GM23338 (cell line): ENCODE data around the gene PSMD11. TPM values are rescaled to one million over a fixed set of nuclear protein-coding genes. Genes with fewer than 3 reads are reported as not detected.

ENCODE experiments used
- ATAC-seq: fragments of 200-7000 bp; cut with Tn5 transposase; 3 replicates; pipeline ENCODE4 v1.9.1; 2020
- DNase-seq: peaks from one replicate; pipeline ENCODE4 v3.0.0-alpha.2; 2015; ENCODE audit warnings: low spot score
- H2AFZ ChIP-seq: fragments of 200-600 bp; sonication (generic); 2 replicates; pipeline ENCODE4 v1.8.0; 2016; ENCODE audit warnings: antibody characterized with exemption, mild to moderate bottlenecking, moderate library complexity
- H3F3A ChIP-seq: fragments of 200-600 bp; sonication (generic); replicated peaks from 2 replicates; pipeline ENCODE4 v1.8.0; 2017; ENCODE audit warnings: antibody characterized with exemption, mixed run types, low read depth
- H3K27ac ChIP-seq: fragments of 200-600 bp; sonication (generic); 2 replicates; pipeline ENCODE4 v1.6.1; 2016; ENCODE audit warnings: low read depth
- H3K27me3 ChIP-seq: fragments of 200-600 bp; sonication (generic); 2 replicates; pipeline ENCODE4 v1.8.0; 2016; ENCODE audit warnings: mild to moderate bottlenecking, mixed run types, moderate library complexity; ENCODE audit not compliant: insufficient read depth
- H3K36me3 ChIP-seq: fragments of 200-600 bp; sonication (generic); 2 replicates; pipeline ENCODE4 v1.8.0; 2016; ENCODE audit warnings: mild to moderate bottlenecking; ENCODE audit not compliant: insufficient read depth
- H3K4me1 ChIP-seq: fragments of 200-600 bp; sonication (generic); 2 replicates; pipeline ENCODE4 v1.8.0; 2016; ENCODE audit warnings: mild to moderate bottlenecking, moderate library complexity; ENCODE audit not compliant: insufficient read depth
- H3K4me2 ChIP-seq: fragments of 200-600 bp; sonication (generic); 2 replicates; pipeline ENCODE4 v1.7.1; 2017; ENCODE audit warnings: mixed run types
- H3K4me3 ChIP-seq: fragments of 200-600 bp; sonication (generic); 2 replicates; pipeline ENCODE4 v1.6.1; 2016; ENCODE audit warnings: mixed run types
- H3K79me2 ChIP-seq: fragments of 200-600 bp; sonication (generic); replicated peaks from 2 replicates; pipeline ENCODE4 v1.8.0; 2017; ENCODE audit warnings: mild to moderate bottlenecking; ENCODE audit not compliant: insufficient read depth
- H3K9me2 ChIP-seq: fragments of 200-600 bp; sonication (generic); 2 replicates; pipeline ENCODE4 v1.8.0; 2017; ENCODE audit not compliant: insufficient read depth
- H4K20me1 ChIP-seq: fragments of 200-600 bp; sonication (generic); replicated peaks from 2 replicates; pipeline ENCODE4 v1.8.0; 2017; ENCODE audit warnings: mild to moderate bottlenecking; ENCODE audit not compliant: insufficient read depth
- H3K27ac Mint-ChIP-seq: 2 replicates; pipeline ENCODE4 v1.8.0; 2020; ENCODE audit warnings: inconsistent platforms, mild to moderate bottlenecking, moderate library complexity, mixed read lengths
- H3K27me3 Mint-ChIP-seq: 3 replicates; pipeline ENCODE4 v1.8.0; 2022; ENCODE audit warnings: low read depth, mild to moderate bottlenecking, moderate library complexity, mixed read lengths, inconsistent platforms; ENCODE audit not compliant: insufficient read depth, poor library complexity
- H3K36me3 Mint-ChIP-seq: 3 replicates; pipeline ENCODE4 v1.8.0; 2021; ENCODE audit warnings: low read depth, mild to moderate bottlenecking, inconsistent platforms, moderate library complexity, mixed read lengths
- H3K4me1 Mint-ChIP-seq: 3 replicates; pipeline ENCODE4 v1.8.0; 2020; ENCODE audit warnings: mild to moderate bottlenecking, inconsistent platforms, mixed read lengths
- H3K4me3 Mint-ChIP-seq: 3 replicates; pipeline ENCODE4 v1.8.0; 2021; ENCODE audit warnings: moderate library complexity, mild to moderate bottlenecking, inconsistent platforms, mixed read lengths
- H3K9me3 Mint-ChIP-seq: 3 replicates; pipeline ENCODE4 v1.8.0; 2020; ENCODE audit warnings: moderate library complexity, mild to moderate bottlenecking, inconsistent platforms, mixed read lengths
- CTCF ChIP-seq, 2 experiments: fragments of 200-600 bp in 1 of 2; sonication (generic) in 1 of 2; conservative IDR thresholded peaks; 2 replicates each; pipeline versions ENCODE4 v1.5.1 to v1.6.1; 2016 to 2017; ENCODE audit warnings: antibody characterized with exemption in 2 of 2, low read depth in 2 of 2, mild to moderate bottlenecking in 2 of 2, moderate library complexity in 1 of 2
- ETS1 ChIP-seq: IDR thresholded peaks from 2 replicates; pipeline ENCODE4 v1.6.1; 2016; ENCODE audit warnings: antibody characterized with exemption
- EZH2 ChIP-seq: fragments of 200-600 bp; sonication (generic); IDR thresholded peaks from one replicate; pipeline ENCODE4 v1.8.0; 2017; ENCODE audit warnings: antibody characterized with exemption, mild to moderate bottlenecking, low read depth; ENCODE audit not compliant: unreplicated experiment
- ZNF114 ChIP-seq: fragments of 250-450 bp; sonication (Bioruptor Pico); IDR thresholded peaks from 2 replicates; pipeline ENCODE4 v1.5.0; 2020; ENCODE audit warnings: mild to moderate bottlenecking, moderate library complexity
- ZNF331 ChIP-seq: fragments of 250-450 bp; sonication (Bioruptor Pico); IDR thresholded peaks from 2 replicates; pipeline ENCODE4 v1.5.0; 2020; ENCODE audit warnings: low read depth, mild to moderate bottlenecking, moderate library complexity
- polyA plus RNA-seq: library from polyadenylated mRNA; unstranded; fragments of >200 nt; fragmentation: Nextera tagmentation; extraction: Ambion mirVana; gene quantifications from 2 replicates; pipeline ENCODE4 v1.2.1, GENCODE V29; 2016
- total RNA-seq: library from RNA; depleted of rRNA; stranded (reverse); fragments of >200 nt; shearing (Covaris generic); gene quantifications from 2 replicates; pipeline ENCODE4 v1.2.3, GENCODE V29; 2014

PSMD11 gene
- total and polyA plus RNA-seq, 2 experiments from 2014 or later, result 180 to 360 TPM

- Histone ChIP-seq H3K9me2 (no peaks in the 10 kb centered on the region), H3K4me3 (no peak overlapping the region), H3K36me3 (no peaks in the 10 kb centered on the region), H3K4me2 (no peak overlapping the region), H3K27ac (no peak overlapping the region), H3K27me3 (peaks cover 8% of the 10 kb centered on the region), H2AFZ (no peak overlapping the region), H3K79me2 (peaks cover 13% of the 10 kb centered on the region), H3K4me1 (peaks cover 5% of the 10 kb centered on the region), H3F3A (no peaks in the 10 kb centered on the region), H4K20me1 (peaks cover 7% of the 10 kb centered on the region; the same call in 1 of the 2 replicates)
- no peak overlapping the region for H3K27ac Mint-ChIP-seq
- H3K9me3 Mint-ChIP-seq, result peaks cover 9% of the 10 kb centered on the region
- H3K4me1 Mint-ChIP-seq, result peaks cover 4% of the 10 kb centered on the region
- no peak overlapping the region; the same call in 2 of the 3 replicates for H3K4me3 Mint-ChIP-seq
- ATAC-seq (no peak), DNase-seq (no peak)
- TF ChIP-seq ZNF114 (CRISPR knock-in tag), result no peak
- no peak for TF ChIP-seq ETS1
- peaks cover 20% of the 10 kb centered on the region for H3K27me3 Mint-ChIP-seq
- peaks cover 7% of the 10 kb centered on the region; the same call in 2 of the 3 replicates for H3K36me3 Mint-ChIP-seq
Measured at GRCh38 chr17:32440722-32441121, 3.6 kb upstream of the PSMD11 start.

GRCh38 chr17:32441886-32442285, 2.4 kb upstream of the PSMD11 start:
- TF ChIP-seq EZH2, result no peak
- no peak for TF ChIP-seq ETS1
- TF ChIP-seq ZNF114 (CRISPR knock-in tag), result no peak
- TF ChIP-seq ZNF331 (CRISPR knock-in tag), result no peak

GRCh38 chr17:32443827-32444300, 446 bp upstream of the PSMD11 start:
- ATAC-seq, result peak; percentile 27
- DNase-seq, result no peak
- Histone ChIP-seq H3K9me2 (no peaks in the 10 kb centered on the region), H3K36me3 (peaks cover 21% of the 10 kb centered on the region), H3K27me3 (peaks cover 8% of the 10 kb centered on the region), H2AFZ (peak overlapping the region; percentile 99), H3K4me1 (peaks cover 12% of the 10 kb centered on the region), H3K79me2 (peaks cover 45% of the 10 kb centered on the region), H4K20me1 (peaks cover 29% of the 10 kb centered on the region), H3F3A (no peaks in the 10 kb centered on the region), H3K27ac (no peak overlapping the region), H3K4me3 (peak overlapping the region; percentile 100), H3K4me2 (peak overlapping the region; percentile 77)
- Mint-ChIP-seq H3K36me3 (peaks cover 33% of the 10 kb centered on the region), H3K27ac (no peak overlapping the region), H3K4me3 (peak overlapping the region; percentile 91), H3K4me1 (peaks cover 16% of the 10 kb centered on the region), H3K9me3 (peaks cover 9% of the 10 kb centered on the region), H3K27me3 (peaks cover 20% of the 10 kb centered on the region)
- TF ChIP-seq ZNF331 (CRISPR knock-in tag) (no peak), CTCF (conservative IDR thresholded peaks at IDR 0.05; ENCODE audit: low read depth in 2 of 2) (peak in 1 of 2 experiments; percentile 77; a peak in 1 of 4 replicates)

More at GRCh38 chr17:32441886-32442285, 2.4 kb upstream of the PSMD11 start:
- peaks cover 9% of the 10 kb centered on the region for H3K9me3 Mint-ChIP-seq
- H3F3A ChIP-seq, result no peaks in the 10 kb centered on the region
- H3K4me1 Mint-ChIP-seq, result peaks cover 14% of the 10 kb centered on the region
- no peak overlapping the region for H3K27ac Mint-ChIP-seq
- peaks cover 20% of the 10 kb centered on the region for H3K27me3 Mint-ChIP-seq
- peaks cover 25% of the 10 kb centered on the region for H3K79me2 ChIP-seq
- no peaks in the 10 kb centered on the region for H3K9me2 ChIP-seq
- H3K4me3 Mint-ChIP-seq, result no peak overlapping the region
- peaks cover 19% of the 10 kb centered on the region for H4K20me1 ChIP-seq
- no peak overlapping the region for H3K4me2 ChIP-seq
- no peak for ATAC-seq
- no peak for DNase-seq
- H3K4me3 ChIP-seq, result no peak overlapping the region
- no peak overlapping the region for H3K27ac ChIP-seq
- H3K36me3 Mint-ChIP-seq, result peaks cover 15% of the 10 kb centered on the region
- no peak overlapping the region for H2AFZ ChIP-seq
- peaks cover 4% of the 10 kb centered on the region; the same call in 1 of the 2 replicates for H3K36me3 ChIP-seq
- H3K27me3 ChIP-seq, result peaks cover 8% of the 10 kb centered on the region
- peaks cover 12% of the 10 kb centered on the region for H3K4me1 ChIP-seq
